Erythroblast (primary cell): ENCODE data around the gene MED15.

Experiments used
- GATA1 ChIP-seq: IDR thresholded peaks from 2 replicates; pipeline ENCODE4 v1.6.1; 2011; ENCODE audit warnings: low read depth, mild to moderate bottlenecking, control low read depth, low read length, moderate library complexity
- POLR2A ChIP-seq: IDR thresholded peaks from 2 replicates; pipeline ENCODE4 v1.6.1; 2011; ENCODE audit warnings: mild to moderate bottlenecking, low read length

GRCh38 chr22:20545681-20546521 is 38.5 kb downstream of the MED15 start:
- TF ChIP-seq POLR2A (no peak), GATA1 (no peak)
